H9 (cell line): Measurements from ENCODE around the gene ZC3HAV1. TPM values are rescaled to one million over a fixed set of nuclear protein-coding genes. Genes with fewer than 3 reads are reported as not detected.

Experiments
- DNase-seq: peaks from one replicate; pipeline ENCODE4 v3.0.0-alpha.2; 2017
- H2AFZ ChIP-seq: one replicate; pipeline ENCODE4 v1.6.1; 2013; ENCODE audit warnings: mild to moderate bottlenecking, low read length, control low read depth, moderate library complexity
- H2AK5ac ChIP-seq: 2 replicates; pipeline ENCODE4 v1.6.1; 2013; ENCODE audit warnings: low read length, control low read depth, mixed read lengths; ENCODE audit not compliant: insufficient read length
- H2BK120ac ChIP-seq: one replicate; pipeline ENCODE4 v1.6.1; 2013; ENCODE audit warnings: low read depth, mild to moderate bottlenecking, low read length, control low read depth, inconsistent platforms; ENCODE audit not compliant: poor library complexity, severe bottlenecking
- H2BK12ac ChIP-seq: 2 replicates; pipeline ENCODE4 v1.6.1; 2013; ENCODE audit warnings: low read length, control low read depth, mixed read lengths, low read depth; ENCODE audit not compliant: insufficient read length
- H2BK15ac ChIP-seq: 2 replicates; pipeline ENCODE4 v1.6.1; 2013; ENCODE audit warnings: low read depth, low read length, control low read depth
- H2BK20ac ChIP-seq: one replicate; pipeline ENCODE4 v1.6.1; 2013; ENCODE audit warnings: low read depth, mild to moderate bottlenecking, low read length, control low read depth, inconsistent platforms; ENCODE audit not compliant: poor library complexity, severe bottlenecking
- H2BK5ac ChIP-seq: 2 replicates; pipeline ENCODE4 v1.6.1; 2013; ENCODE audit warnings: low read length, control low read depth, mixed read lengths; ENCODE audit not compliant: insufficient read length
- H3K14ac ChIP-seq: 2 replicates; pipeline ENCODE4 v1.6.1; 2013; ENCODE audit warnings: low read length, control low read depth; ENCODE audit not compliant: insufficient read depth
- H3K18ac ChIP-seq: 2 replicates; pipeline ENCODE4 v1.6.1; 2013; ENCODE audit warnings: low read depth, mild to moderate bottlenecking, mixed read lengths, low read length, control low read depth; ENCODE audit not compliant: insufficient read length
- H3K23ac ChIP-seq: 2 replicates; pipeline ENCODE4 v1.6.1; 2013; ENCODE audit warnings: low read length, control low read depth, mixed read lengths, low read depth; ENCODE audit not compliant: insufficient read length
- H3K23me2 ChIP-seq: 2 replicates; pipeline ENCODE4 v1.6.1; 2013; ENCODE audit warnings: low read depth, mild to moderate bottlenecking, mixed read lengths, low read length, control low read depth; ENCODE audit not compliant: insufficient read length, poor library complexity, severe bottlenecking
- H3K27ac ChIP-seq: 2 replicates; pipeline ENCODE4 v1.5.1; 2013; ENCODE audit warnings: low read length, control low read depth, mixed read lengths, low read depth; ENCODE audit not compliant: insufficient read length
- H3K27me3 ChIP-seq: 2 replicates; pipeline ENCODE4 v1.6.1; 2013; ENCODE audit warnings: low read length, control low read depth, inconsistent platforms; ENCODE audit not compliant: insufficient read depth
- H3K4ac ChIP-seq: 2 replicates; pipeline ENCODE4 v1.6.1; 2013; ENCODE audit warnings: low read depth, mild to moderate bottlenecking, control low read depth, inconsistent platforms, low read length, moderate library complexity
- H3K4me1 ChIP-seq: 2 replicates; pipeline ENCODE4 v1.6.1; 2013; ENCODE audit warnings: low read length, control low read depth, inconsistent platforms; ENCODE audit not compliant: insufficient read depth
- H3K4me2 ChIP-seq: 2 replicates; pipeline ENCODE4 v1.6.1; 2013; ENCODE audit warnings: low read length, control low read depth, mixed read lengths; ENCODE audit not compliant: insufficient read length, insufficient read depth
- H3K56ac ChIP-seq: 2 replicates; pipeline ENCODE4 v1.6.1; 2013; ENCODE audit warnings: low read depth, mild to moderate bottlenecking, mixed read lengths, low read length, control low read depth; ENCODE audit not compliant: insufficient read length
- H3K79me1 ChIP-seq: 2 replicates; pipeline ENCODE4 v1.6.1; 2013; ENCODE audit warnings: low read depth, mild to moderate bottlenecking, moderate library complexity, low read length, control low read depth, inconsistent platforms; ENCODE audit not compliant: insufficient read depth, poor library complexity, severe bottlenecking
- H3K79me2 ChIP-seq: 2 replicates; pipeline ENCODE4 v1.6.1; 2013; ENCODE audit warnings: low read length, control low read depth, inconsistent platforms; ENCODE audit not compliant: insufficient read depth
- H3K9ac ChIP-seq: 2 replicates; pipeline ENCODE4 v1.6.1; 2013; ENCODE audit warnings: low read length, control low read depth, mixed read lengths; ENCODE audit not compliant: insufficient read length; ENCODE audit errors: extremely low read depth
- H3K9me3 ChIP-seq: one replicate; pipeline ENCODE4 v1.6.1; 2013; ENCODE audit warnings: low read depth, low read length, inconsistent platforms; ENCODE audit not compliant: control insufficient read depth
- H3T11ph ChIP-seq: one replicate; pipeline ENCODE4 v1.6.1; 2013; ENCODE audit warnings: mild to moderate bottlenecking, low read length, control low read depth, inconsistent platforms
- H4K20me1 ChIP-seq: one replicate; pipeline ENCODE4 v1.6.1; 2013; ENCODE audit not compliant: control insufficient read depth, insufficient read length, insufficient read depth
- H4K5ac ChIP-seq: 2 replicates; pipeline ENCODE4 v1.6.1; 2013; ENCODE audit warnings: low read depth, mild to moderate bottlenecking, mixed read lengths, low read length, control low read depth; ENCODE audit not compliant: insufficient read length
- H4K8ac ChIP-seq: replicated peaks from 2 replicates; pipeline ENCODE4 v1.6.1; 2013; ENCODE audit warnings: low read length, control low read depth, mixed read lengths, low read depth; ENCODE audit not compliant: insufficient read length
- H4K91ac ChIP-seq: 2 replicates; pipeline ENCODE4 v1.6.1; 2013; ENCODE audit warnings: low read depth, mild to moderate bottlenecking, moderate library complexity, mixed read lengths, low read length, control low read depth; ENCODE audit not compliant: insufficient read length
- H3K27ac Mint-ChIP-seq, 3 experiments: 2 replicates in 2 of 3; 3 replicates in 1 of 3; pipeline ENCODE4 v1.8.0; 2020 to 2021; ENCODE audit warnings: mixed read lengths in 3 of 3, mild to moderate bottlenecking in 1 of 3, moderate library complexity in 1 of 3
- H3K27me3 Mint-ChIP-seq: 2 replicates; pipeline ENCODE4 v1.8.0; 2021; ENCODE audit warnings: low read depth, mild to moderate bottlenecking, moderate library complexity, mixed read lengths
- H3K36me3 Mint-ChIP-seq, 3 experiments: 2 replicates in 2 of 3; 3 replicates in 1 of 3; pipeline ENCODE4 v1.8.0; 2020 to 2021; ENCODE audit warnings: low read depth in 3 of 3, mixed read lengths in 3 of 3; ENCODE audit not compliant: insufficient read depth in 1 of 3
- H3K4me1 Mint-ChIP-seq, 2 experiments: 2 replicates each; pipeline ENCODE4 v1.8.0; 2020; ENCODE audit warnings: mixed read lengths in 2 of 2
- H3K4me3 Mint-ChIP-seq, 2 experiments: 2 replicates in 1 of 2; 3 replicates in 1 of 2; pipeline ENCODE4 v1.8.0; 2020 to 2021; ENCODE audit warnings: mild to moderate bottlenecking in 2 of 2, mixed read lengths in 2 of 2, moderate library complexity in 1 of 2
- H3K9me3 Mint-ChIP-seq, 2 experiments: 2 replicates in 1 of 2; 3 replicates in 1 of 2; pipeline ENCODE4 v1.8.0; 2020; ENCODE audit warnings: mild to moderate bottlenecking in 2 of 2, mixed read lengths in 2 of 2, moderate library complexity in 1 of 2
- CTCF ChIP-seq: fragments of 200-600 bp; sonication (generic); conservative IDR thresholded peaks from 3 replicates; pipeline ENCODE4 v1.8.0; 2021; ENCODE audit warnings: antibody characterized with exemption, mild to moderate bottlenecking
- WGBS: extraction: QIAGEN DNeasy Blood & Tissue Kit; methylation state at CpG from one replicate; pipeline ENCODE4 v1.1.7; 2013; ENCODE audit warnings: missing lambda C conversion rate, low lambda C conversion rate, mixed read lengths; ENCODE audit not compliant: insufficient read length; ENCODE audit errors: extremely low coverage; 5-methylcytosine and 5-hydroxymethylcytosine counted together
- total RNA-seq: library from RNA; stranded (reverse); gene quantifications from 2 replicates; pipeline ENCODE4 v1.2.1, GENCODE V29; 2021

The ZC3HAV1 gene
- total RNA-seq, 1 experiment from 2014 or later, result 32.8 TPM

GRCh38 chr7:138999414-138999813 lies 110.1 kb downstream of the ZC3HAV1 start:
- H2BK5ac ChIP-seq, result no peak overlapping the region
- no peak overlapping the region for H2AFZ ChIP-seq
- no CpG with 5 or more reads among the region's 3 CpGs for WGBS
- H3K9me3 Mint-ChIP-seq, result peaks cover 8 to 14% of the 10 kb centered on the region in 2 experiments
- H3K27me3 ChIP-seq, result no peaks in the 10 kb centered on the region
- H2BK12ac ChIP-seq, result no peak overlapping the region
- H3K14ac ChIP-seq, result no peak overlapping the region
- H4K91ac ChIP-seq, result no peak overlapping the region
- H3K4me1 Mint-ChIP-seq, result no peaks in the 10 kb centered on the region
- no peaks in the 10 kb centered on the region for H3K23me2 ChIP-seq
- no peak overlapping the region for H4K5ac ChIP-seq
- H3K4ac ChIP-seq, result no peak overlapping the region
- no peak overlapping the region for H3K18ac ChIP-seq
- no peaks in the 10 kb centered on the region for H3K79me2 ChIP-seq
- no peak overlapping the region for H3K27ac Mint-ChIP-seq
- no peaks in the 10 kb centered on the region for H3K27me3 Mint-ChIP-seq
- H3T11ph ChIP-seq, result no peak overlapping the region
- no peaks in the 10 kb centered on the region for H4K20me1 ChIP-seq
- no peak overlapping the region for H2BK120ac ChIP-seq
- no peak overlapping the region for H2AK5ac ChIP-seq
- no peak overlapping the region for H3K56ac ChIP-seq
- no peak overlapping the region for H3K23ac ChIP-seq
- H3K4me1 ChIP-seq, result no peaks in the 10 kb centered on the region
- H3K27ac ChIP-seq, result no peak overlapping the region
- no peak overlapping the region for H2BK15ac ChIP-seq
- DNase-seq, result no peak
- peaks cover 0 to 6% (median 0%) of the 10 kb centered on the region in 3 experiments; a peak in 4 of 7 replicates for H3K36me3 Mint-ChIP-seq
- H2BK20ac ChIP-seq, result no peak overlapping the region
- H4K8ac ChIP-seq, result no peak overlapping the region
- H3K9ac ChIP-seq, result no peak overlapping the region
- H3K4me2 ChIP-seq, result no peak overlapping the region
- TF ChIP-seq CTCF, result no peak
- no peak overlapping the region for H3K4me3 Mint-ChIP-seq
- no peaks in the 10 kb centered on the region for H3K9me3 ChIP-seq
- no peaks in the 10 kb centered on the region for H3K79me1 ChIP-seq

Other genes starting within 250 kb of the ZC3HAV1 start
- gene KIAA1549, start 128.3 kb downstream of the ZC3HAV1 start, total RNA-seq, result 11.4 and 11.9 TPM in 2 replicates
- not detected in 2 replicates for gene ZC3HAV1L, start 73.7 kb downstream of the ZC3HAV1 start, total RNA-seq
- gene UBN2, start 121.5 kb upstream of the ZC3HAV1 start, total RNA-seq, result 26.3 and 27.6 TPM in 2 replicates
- 10.9 and 16.0 TPM in 2 replicates for gene FMC1, start 231.6 kb upstream of the ZC3HAV1 start, total RNA-seq